GM10847 (cell line): ENCODE data around the gene CALY.

ENCODE experiments used
- POLR2A ChIP-seq: IDR thresholded peaks from 2 replicates; pipeline ENCODE4 v1.6.1; 2011; ENCODE audit not compliant: insufficient read length; ENCODE audit errors: extremely low read depth

The CALY gene

GRCh38 chr10:133370030-133370786 is 33.5 kb upstream of the CALY start:
- TF ChIP-seq POLR2A = no peak

- TF ChIP-seq POLR2A = no peak
Measured at GRCh38 chr10:133368153-133368552, 31.5 kb upstream of the CALY start.

DNA sequence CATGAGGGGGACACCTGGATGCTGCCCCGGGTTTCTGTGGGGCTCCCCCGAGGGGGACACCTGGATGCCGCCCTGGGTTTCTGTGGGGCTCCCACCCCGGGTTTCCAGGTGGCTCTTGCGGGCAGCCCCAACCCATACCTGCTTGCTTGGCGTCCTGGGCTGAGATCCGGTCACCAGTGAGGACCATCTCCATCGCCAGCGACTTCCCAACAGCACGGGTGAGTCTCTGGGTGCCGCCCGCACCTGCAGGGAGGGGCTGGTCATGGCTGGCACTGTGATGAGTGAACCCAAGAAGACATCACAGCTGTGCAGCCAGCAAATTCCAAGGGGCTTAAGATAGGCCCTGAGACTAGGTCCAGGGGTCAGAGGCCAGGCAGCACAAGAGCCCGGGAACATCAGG is 30.1 kb upstream of the CALY start:
- no peak for TF ChIP-seq POLR2A

- no peak for TF ChIP-seq POLR2A
Measured at GRCh38 chr10:133366130-133366478, 29.4 kb upstream of the CALY start.

DNA sequence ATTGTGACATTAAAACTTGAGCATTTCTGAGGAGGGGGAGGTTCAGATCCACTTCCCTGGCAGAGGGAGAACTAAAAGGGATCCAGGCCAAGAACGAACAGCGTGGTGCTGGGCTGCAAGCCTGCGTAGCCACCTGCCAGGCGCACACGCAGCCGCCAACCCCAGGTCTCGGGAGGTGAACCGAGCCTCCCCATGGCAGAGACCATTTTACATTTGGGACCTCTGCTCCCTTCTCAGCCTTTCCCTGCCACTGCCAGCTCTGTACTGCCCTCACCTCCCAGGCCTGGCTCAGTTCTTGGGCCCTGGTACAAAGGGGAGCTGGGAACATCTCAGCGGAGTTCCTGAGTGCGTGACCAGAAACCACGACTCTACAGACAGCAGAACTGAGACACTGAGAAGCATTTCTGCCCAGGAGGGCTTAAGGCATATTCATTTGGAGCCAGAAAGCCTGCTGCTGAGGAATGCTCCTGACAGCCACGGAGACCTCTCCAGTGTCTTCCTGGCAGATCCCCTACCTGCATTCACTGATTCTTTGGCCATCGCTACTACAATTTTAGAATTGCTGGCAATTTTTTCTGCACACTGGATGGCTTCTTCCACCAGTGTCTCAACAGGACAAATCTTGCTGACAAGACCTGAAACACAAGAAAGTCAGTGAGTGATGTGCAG is 28.9 kb upstream of the CALY start:
- no peak for TF ChIP-seq POLR2A

GRCh38 chr10:133364645-133365431 is 28.1 kb upstream of the CALY start:
- TF ChIP-seq POLR2A = no peak

GRCh38 chr10:133362846-133363245 is 26.1 kb upstream of the CALY start:
- TF ChIP-seq POLR2A = no peak

- TF ChIP-seq POLR2A = no peak
Measured at GRCh38 chr10:133361773-133362441, 25.2 kb upstream of the CALY start.

DNA sequence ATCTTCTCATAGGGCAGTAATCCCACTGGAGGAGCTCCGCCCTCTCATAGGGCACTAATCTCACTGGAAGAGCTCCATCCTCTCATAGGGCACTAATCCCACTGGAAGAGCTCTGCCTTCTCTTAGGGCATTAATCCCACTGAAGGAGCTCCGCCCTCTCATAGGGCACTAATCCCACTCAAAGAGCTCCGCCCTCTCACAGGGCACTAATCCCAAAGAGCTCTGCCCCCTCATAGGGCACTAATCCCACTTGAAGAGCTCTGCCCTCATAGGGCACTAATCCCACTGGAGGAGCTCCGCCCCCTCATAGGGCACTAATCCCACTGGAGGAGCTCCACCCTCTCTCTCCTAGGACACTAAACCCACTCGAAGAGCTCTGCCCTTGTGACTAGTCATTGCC is 24.5 kb upstream of the CALY start:
- no peak for TF ChIP-seq POLR2A

- TF ChIP-seq POLR2A = no peak
Measured at GRCh38 chr10:133359972-133360610, 23.4 kb upstream of the CALY start.

DNA sequence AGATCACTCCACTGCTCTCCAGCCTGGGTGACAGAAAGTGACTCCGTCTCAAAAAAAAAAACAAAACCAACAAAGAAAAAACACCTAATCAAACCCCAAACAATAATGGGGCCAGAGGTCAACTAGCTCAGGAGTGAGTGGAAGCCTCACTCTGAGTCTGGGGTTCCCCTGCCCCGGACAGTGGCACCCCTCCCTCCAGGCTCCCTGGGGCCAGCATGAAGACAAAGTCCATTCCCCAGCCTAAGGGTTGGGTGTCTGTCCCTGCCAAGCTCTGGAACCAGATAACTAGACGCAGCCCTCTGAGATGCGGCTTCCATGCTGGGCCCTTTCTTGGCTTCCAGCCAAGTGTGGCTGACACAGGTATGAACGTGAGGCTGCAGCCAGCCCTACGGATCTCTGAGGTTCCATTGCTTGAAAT is 22.9 kb upstream of the CALY start:
- no peak for TF ChIP-seq POLR2A

- TF ChIP-seq POLR2A = no peak
Measured at GRCh38 chr10:133358925-133359310, 22.2 kb upstream of the CALY start.

DNA sequence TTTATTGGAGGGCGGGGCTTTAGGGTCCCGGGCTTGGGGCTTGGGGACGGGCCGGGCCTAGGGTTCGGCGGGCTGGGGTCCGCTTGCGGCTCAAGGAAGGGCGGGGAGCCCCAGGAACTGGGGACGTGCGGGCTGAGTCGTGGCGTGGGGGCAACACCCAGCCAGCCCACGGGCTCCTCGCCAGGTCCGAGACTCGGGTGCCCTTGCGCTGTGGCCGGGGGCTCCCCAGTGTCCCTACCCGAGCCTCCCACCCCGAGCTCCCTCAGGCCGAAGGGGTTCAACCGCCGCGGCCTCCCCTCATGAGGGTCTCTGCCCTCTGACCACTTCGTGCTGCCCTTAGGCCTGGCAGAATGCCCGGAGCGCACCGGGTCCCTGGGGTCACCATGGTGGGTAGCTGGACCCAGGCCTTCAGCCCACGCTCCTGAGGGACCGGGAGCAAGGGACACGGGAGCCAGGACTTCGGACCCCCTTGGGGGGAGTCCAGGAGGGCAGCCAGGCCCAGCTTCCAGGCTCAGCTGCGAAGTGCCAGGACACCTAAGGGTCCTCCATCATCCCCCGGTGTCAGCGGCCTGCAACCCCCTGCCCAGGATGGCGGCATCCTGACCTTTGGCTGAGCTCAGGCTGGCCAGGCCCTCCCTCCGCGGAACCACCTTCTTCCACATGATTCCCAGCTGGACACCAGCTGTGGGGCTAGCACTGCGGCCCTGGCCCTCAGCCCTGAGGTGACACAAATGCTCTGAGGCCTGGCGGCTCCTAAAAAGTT is 21.6 kb upstream of the CALY start:
- TF ChIP-seq POLR2A = no peak
